Stimulated activated CD8-positive, alpha-beta memory T cell treated with anti-CD3 and anti-CD28 coated beads, Interleukin-15, amount 100 ng/mL, for 4 hours (primary cell): ENCODE measurements around the gene HCFC1.

Source experiments
- DNase-seq, 2 donors: peaks; one replicate each; pipeline ENCODE4 v3.0.0-alpha.2; 2020; ENCODE audit warnings: low read depth in 2 of 2

Gene HCFC1

GRCh38 chrX:153939573-153939972 lies 32.0 kb downstream of the HCFC1 start:
- no peak for DNase-seq

DNA sequence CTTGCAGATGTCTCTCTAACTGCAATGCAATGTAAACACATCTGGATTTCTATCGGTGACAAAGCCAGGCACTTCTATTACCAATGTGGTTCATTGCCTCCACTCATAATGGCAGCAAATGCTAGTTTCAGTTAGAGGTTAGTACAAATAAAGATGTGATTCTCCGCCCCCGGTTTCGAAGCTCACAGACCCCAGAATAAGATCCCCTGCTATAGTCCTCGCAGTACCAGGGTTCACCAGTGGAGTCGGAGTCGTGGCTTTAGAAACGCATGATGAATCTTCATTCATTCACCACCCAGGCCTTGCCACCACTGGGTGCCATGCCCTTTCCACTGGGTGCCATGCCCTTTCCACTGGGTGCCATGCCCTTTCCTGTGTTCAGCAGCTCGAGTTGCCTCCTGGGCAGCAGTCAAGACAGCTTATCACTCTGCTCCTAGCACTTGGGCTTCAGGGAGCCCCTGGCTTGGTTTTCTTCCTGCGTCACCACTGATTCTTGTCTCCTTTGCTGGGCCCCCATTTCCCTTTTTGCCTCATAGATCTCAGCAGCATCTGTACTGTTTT lies 33.3 kb downstream of the HCFC1 start:
- no peak for DNase-seq

DNA sequence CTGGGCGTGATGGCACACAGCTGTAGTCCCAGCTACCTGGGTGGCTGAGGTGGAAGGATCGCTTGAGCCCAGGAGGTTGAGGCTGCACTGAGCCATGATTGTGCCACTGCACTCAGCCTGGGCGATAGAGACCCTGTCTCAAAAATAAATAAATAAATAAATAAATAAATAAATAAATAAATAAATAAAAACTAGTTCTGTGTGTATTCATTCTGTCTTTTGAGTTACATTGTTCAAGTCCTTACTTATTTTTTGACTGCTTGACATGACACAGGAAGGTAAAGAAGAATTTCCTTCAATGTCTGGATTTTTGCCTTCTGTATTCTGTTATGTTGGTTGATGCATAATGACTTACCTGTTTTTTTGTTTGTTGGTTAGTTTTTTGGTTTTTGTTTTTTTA lies 34.6 kb downstream of the HCFC1 start:
- no peak for DNase-seq

- DNase-seq = no peak
These were observed 36.2 kb downstream of the HCFC1 start for GRCh38 chrX:153935326-153935851.

DNA sequence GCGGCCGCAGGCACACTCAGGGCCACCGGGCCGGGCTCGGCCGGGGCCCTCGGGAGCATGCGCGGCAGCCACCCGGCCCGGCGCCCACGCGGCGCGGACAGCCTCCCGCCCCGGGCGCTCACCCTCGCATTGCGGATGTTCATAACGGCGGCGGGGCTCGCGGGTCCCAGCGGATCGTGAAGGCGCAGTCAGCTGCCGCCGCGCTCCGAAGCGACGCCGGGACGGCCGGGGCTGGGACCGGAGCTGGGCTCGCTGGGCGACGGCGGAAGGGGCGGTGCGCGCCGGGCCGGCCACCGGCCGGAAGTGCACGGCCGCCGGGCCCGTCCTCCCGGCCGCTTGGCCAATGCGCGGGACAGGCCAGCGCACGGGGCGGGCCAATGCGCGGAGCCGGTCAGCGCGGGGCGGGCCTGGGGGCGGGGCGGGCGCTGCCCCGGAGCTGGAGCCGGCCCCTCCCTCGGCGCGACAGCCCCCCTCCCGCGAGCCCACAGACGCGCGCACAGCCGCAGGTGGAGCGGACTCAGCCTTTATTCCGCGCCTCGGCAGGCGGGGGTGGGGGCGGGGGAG lies 36.8 kb downstream of the HCFC1 start, which contains the start of gene NAA10:
Gene NAA10, minus strand, starts transcription at position 276 of the 564 bp plus-strand sequence. Its CDS starts 133 bp downstream, at position 143.
- peak in 1 of 2 donors; percentile 55 for DNase-seq

DNA sequence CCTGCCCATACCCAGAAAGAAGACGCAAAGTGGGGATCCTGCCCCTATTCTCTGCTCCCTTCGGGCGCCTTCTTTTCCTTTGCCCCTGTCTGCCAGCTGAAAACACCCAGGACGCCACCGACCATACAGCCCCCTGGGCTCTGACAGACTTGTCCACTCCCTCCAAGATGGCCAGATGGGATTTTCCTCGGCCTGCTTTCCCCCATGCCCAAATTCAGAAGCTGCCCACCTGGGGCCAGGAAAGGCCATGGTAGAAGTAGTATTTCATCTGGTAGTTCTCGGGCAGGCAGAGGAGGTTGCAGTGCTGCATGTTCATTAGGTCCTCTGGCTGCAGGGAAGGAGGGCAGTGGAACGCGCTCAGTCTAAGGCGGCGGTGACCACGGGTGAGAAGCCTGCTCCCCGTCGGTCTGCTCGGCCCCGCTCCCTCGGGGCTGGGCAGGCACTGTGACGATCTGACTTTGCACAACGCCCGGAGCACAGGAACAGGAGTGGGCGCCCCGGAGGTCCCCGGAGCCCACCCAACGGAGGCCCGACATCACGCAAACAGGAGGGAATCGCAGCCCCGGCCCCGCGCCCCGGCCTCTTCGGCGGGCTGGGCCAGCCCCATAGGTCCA lies 37.4 kb downstream of the HCFC1 start:
- DNase-seq = no peak

DNA sequence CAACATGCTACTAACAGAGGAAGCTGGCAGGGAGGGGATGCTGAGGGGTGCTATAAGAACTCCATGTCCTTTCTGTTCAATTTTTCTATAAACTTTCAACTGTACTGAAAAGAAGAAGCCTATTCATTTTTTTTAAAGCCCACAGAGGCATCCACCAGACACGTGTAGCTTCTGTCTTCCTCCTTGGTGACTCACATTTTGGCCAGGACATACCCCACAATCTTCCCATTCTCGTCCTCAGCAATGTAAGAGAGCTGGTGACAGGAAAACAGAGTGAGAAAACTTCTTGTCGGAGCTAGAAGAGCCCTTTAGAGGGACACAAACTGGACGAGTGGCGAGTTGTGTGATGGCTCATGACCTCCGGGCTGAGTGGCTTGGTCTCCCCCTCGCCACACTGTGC lies 37.9 kb downstream of the HCFC1 start:
- DNase-seq = no peak

DNA sequence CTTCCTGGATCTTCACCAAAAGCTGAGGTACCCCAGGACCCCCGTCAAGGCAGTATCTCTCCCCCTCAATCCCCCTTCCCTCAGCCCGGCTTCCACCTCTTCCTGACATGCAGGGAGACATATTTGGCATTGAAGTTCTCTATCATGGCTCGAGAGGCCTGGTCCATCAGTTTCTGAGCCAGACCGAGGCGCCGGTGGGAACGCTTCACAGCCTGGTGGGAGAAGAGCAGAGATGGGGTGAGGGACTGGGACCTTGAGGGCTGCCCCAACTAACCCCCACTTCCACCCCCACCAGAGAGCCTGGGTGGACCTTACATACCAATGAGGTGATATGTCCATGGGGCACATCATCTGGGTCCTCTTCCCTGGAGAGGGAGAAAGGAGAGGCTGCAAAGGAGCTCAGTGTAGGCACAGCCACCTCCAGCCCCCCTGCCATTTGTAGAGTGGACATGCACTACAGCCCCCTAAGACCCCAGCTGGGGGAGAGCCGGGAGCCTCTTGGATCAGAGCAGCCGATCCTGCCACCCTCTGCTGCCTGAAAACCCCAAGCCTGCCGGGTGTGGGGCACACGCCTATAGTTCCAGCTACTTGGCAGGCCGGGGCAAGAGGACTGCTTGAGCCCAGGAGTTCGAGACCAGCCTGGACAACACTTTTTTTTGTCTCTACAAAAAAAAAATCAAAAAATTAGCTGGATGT lies 39.2 kb downstream of the HCFC1 start:
- no peak for DNase-seq

DNA sequence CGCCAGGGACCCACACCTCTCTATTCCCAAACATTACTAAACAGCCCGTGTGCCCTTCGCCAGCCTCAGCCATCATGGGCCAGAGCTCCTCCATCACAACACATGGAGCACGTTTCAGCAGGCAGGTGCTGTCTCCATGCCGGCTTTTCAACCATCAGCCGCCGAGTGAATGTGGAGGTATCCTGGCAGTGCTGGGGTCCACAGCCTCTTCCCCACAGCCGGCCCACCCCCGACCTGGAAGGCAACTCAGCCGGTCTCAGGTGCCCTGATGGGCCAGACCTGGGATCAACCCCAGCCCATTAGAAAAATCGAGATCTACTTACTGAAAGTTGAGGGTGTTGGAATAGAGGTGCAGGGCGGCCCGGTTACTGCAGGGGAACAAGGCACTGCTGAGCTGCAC lies 39.9 kb downstream of the HCFC1 start:
- no peak for DNase-seq

GRCh38 chrX:153931151-153931550 lies 40.5 kb downstream of the HCFC1 start:
- no peak for DNase-seq

GRCh38 chrX:153930011-153930910 lies 41.4 kb downstream of the HCFC1 start:
- no peak for DNase-seq

GRCh38 chrX:153929576-153929975 lies 42.0 kb downstream of the HCFC1 start:
- no peak for DNase-seq

GRCh38 chrX:153928846-153929245 lies 42.8 kb downstream of the HCFC1 start:
- no peak for DNase-seq

DNA sequence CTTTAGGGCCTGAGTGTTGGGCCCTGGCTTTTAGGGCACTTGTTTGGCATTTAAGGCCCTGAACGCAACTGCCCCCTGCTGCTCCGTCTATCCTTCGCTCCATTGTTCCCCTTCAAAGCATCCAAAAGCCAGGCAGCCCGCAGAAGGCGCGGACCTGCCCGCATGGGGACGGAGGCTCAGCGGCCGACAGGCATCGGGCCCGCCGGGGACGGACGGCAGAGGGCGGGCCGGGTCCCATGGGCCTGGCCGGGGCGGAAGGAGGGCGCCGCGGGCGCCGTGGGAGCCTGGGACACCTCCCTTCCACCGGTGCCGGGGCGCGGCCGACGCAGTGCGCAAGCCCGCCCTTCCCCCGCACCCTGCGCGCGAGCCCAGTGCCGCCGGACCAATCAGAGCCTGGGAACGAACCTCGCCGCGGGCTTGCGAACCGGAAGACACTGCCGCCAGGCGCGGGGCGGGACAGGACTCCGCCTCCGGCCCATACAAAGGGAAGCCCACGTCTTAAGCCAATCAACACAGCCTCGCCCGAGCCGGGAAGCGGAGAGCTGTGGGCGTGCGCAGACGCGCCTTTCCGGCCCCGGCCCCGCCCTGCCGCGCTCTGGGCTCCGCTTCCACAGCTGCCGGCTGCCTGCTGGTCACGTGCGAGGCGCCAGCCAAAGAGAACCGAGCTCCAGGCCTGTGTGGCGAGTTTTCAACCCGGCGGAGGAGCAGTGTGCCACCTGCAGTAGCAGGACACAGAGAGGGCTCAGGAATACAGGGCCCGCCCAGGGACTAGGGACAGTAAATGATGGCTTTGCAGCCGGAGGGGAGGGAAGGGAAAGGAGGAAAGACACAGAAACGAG lies 43.5 kb downstream of the HCFC1 start:
- DNase-seq = peak; percentile 85 to 92

GRCh38 chrX:153927672-153927921 lies 44.0 kb downstream of the HCFC1 start:
- no peak for DNase-seq

DNA sequence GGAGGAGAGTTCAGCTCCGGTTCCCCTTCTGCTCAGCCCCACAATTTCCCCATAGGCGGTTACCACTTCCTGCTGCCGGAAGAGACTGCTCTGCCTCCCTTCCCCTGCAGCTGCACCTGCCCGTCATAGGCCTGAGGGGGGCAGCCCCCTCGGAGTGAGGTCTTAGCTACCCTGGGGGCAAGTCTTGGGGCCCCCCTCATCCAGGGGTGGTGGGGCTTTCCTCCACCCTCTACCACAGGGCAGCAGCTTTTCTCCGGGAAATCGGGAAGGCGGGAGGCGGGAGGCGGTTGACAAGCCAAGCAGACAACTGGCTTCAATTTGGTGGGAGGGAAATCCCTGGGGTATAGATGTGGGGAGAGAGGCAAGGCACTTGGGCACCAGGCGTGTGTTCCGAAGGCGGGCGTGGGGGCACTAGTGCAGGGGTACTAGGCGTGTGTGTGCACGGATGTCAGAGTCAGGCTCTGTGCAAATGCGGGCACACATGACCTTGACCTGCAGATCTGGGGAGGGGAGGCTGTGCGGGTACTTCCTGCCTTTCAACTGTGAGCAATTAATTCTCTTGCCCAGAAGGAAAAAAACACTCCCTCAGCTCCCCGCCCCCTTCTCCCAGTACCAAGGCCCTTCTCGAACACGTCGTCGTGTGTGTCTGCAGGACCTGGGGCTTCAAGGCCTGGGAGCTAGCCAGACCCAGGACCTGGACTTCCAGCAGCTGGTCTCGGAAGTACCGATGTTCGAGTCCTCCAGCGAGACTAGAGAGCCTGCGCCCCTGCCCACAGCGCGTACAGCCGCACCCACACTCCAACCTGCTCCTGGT lies 44.6 kb downstream of the HCFC1 start:
- peak; percentile 53 to 55 for DNase-seq

DNA sequence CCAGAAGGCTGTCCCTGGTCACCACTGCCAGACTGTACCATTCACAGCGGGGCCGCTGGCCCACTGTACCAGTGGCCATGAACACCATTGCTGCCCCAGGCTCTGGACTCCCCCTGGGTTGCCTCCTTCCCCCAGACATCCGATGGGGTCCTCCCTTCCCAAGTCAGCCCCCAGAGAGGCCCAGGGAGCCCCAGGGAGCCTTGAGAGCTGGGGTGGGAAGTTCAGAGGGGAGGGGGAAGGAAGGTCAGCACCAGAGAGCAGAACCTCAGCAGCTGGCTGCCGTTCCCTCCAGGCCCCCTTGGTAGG lies 45.1 kb downstream of the HCFC1 start:
- DNase-seq = no peak

DNA sequence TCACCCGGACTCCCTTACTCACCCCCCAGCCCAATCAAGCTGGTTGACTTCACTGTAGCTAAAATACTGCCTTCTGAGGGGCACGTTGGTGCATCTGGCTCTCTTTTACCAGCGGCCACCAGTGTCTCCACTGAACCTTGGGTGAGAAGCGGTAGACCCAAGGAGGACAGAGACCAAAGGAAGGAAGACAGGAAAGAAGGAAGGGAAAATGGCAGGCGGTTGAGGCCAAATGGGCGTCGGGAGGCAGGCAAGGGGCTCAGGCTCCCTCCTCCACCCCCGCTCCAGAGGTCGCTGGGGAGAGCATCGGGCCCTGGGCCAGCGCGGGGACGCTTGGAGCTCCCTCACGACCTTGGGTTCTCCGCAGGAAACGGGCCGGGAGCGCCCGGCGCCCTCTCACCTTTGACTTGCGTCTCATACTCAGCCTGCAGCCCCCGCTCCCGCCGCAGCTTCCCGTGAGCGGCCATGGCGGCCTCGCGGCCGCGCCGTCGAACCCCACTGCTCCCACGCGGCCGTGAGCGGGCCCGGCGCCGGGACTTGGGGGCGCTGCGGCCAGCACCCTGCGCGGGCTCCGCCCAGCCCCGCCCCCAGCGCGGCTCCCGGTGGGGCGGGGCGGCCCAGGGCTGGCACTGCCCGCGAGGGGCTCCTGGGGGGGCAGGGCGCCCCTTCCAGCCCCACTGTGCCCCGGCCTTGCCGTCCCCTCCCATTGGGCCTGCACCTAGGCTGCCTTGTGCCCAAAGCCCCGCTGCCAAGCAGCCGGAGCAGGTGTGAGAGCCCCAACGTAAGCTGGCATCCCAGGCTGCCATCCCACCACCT lies 45.7 kb downstream of the HCFC1 start, which contains the start of gene ARHGAP4:
Gene ARHGAP4, minus strand, starts transcription at position 526 of the 813 bp plus-strand sequence. Its CDS starts 62 bp downstream, at position 464.
- peak in 1 of 2 donors; percentile 36 for DNase-seq

- DNase-seq = no peak
These were observed 46.3 kb downstream of the HCFC1 start for GRCh38 chrX:153925387-153925738.
